ENCODE results near the gene SCARB2.

DNA sequence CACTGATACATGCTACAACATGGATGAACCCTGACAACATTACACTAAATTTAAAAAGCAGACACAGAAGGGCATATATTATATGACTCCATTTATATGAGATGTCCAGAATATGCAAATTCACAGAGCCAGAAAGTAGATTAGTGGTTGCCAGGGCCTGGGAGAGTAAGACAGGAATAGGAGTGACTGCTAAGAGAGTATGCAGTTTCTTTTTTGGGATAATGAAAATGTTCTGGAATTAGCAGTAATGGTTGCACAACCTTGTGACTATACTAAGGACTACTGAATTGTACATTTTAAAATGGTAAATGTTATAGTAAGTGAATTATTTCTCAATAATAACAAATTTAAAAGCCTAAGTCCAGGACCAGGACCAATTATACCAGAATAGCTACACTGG lies 35.9 kb downstream of the SCARB2 start:
- TF ChIP-seq, protein P1, sequence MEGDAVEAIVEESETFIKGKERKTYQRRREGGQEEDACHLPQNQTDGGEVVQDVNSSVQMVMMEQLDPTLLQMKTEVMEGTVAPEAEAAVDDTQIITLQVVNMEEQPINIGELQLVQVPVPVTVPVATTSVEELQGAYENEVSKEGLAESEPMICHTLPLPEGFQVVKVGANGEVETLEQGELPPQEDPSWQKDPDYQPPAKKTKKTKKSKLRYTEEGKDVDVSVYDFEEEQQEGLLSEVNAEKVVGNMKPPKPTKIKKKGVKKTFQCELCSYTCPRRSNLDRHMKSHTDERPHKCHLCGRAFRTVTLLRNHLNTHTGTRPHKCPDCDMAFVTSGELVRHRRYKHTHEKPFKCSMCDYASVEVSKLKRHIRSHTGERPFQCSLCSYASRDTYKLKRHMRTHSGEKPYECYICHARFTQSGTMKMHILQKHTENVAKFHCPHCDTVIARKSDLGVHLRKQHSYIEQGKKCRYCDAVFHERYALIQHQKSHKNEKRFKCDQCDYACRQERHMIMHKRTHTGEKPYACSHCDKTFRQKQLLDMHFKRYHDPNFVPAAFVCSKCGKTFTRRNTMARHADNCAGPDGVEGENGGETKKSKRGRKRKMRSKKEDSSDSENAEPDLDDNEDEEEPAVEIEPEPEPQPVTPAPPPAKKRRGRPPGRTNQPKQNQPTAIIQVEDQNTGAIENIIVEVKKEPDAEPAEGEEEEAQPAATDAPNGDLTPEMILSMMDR (optimal IDR thresholded peaks at IDR 0.05 in 1 of 3, IDR thresholded peaks at IDR 0.05 in 1 of 3, conservative IDR thresholded peaks at IDR 0.05 in 1 of 3; ENCODE audit: extremely low read depth in 1 of 3, insufficient read depth in 2 of 3, low read length in 3 of 3): no peak
- TF ChIP-seq EZH2 (IDR thresholded peaks at IDR 0.05; ENCODE audit: low read length): no peak

Measured in keratinocyte (primary cell).